Stomach smooth muscle (tissue), 2 donors: ENCODE data around the gene C1orf35.

Experiments used
- H3K27ac ChIP-seq: one replicate; pipeline ENCODE4 v1.7.0; 2013; ENCODE audit warnings: mild to moderate bottlenecking, low read length, inconsistent platforms
- H3K27me3 ChIP-seq, 2 donors: one replicate each; pipeline ENCODE4 v1.7.0; 2013; ENCODE audit warnings: low read length in 2 of 2; ENCODE audit not compliant: insufficient read depth in 2 of 2, control insufficient read depth in 1 of 2
- H3K36me3 ChIP-seq, 2 donors: one replicate each; pipeline ENCODE4 v1.7.0; 2013; ENCODE audit warnings: low read length in 2 of 2; ENCODE audit not compliant: control insufficient read depth in 2 of 2, insufficient read depth in 2 of 2
- H3K4me1 ChIP-seq: one replicate; pipeline ENCODE4 v1.7.0; 2013; ENCODE audit warnings: low read length; ENCODE audit not compliant: control insufficient read depth, insufficient read depth
- H3K4me3 ChIP-seq, 2 donors: one replicate each; pipeline ENCODE4 v1.7.0; 2013; ENCODE audit warnings: low read length in 2 of 2
- H3K9ac ChIP-seq, 2 donors: one replicate each; pipeline ENCODE4 v1.7.0; 2013; ENCODE audit warnings: low read length in 2 of 2, mild to moderate bottlenecking in 1 of 2
- H3K9me3 ChIP-seq, 2 donors: one replicate each; pipeline ENCODE4 v1.7.0; 2013; ENCODE audit warnings: low read length in 2 of 2; ENCODE audit not compliant: control insufficient read depth in 2 of 2
- donor health status: healthy.
- donor health status: Pancreatic carcinoma.

The C1orf35 gene

DNA sequence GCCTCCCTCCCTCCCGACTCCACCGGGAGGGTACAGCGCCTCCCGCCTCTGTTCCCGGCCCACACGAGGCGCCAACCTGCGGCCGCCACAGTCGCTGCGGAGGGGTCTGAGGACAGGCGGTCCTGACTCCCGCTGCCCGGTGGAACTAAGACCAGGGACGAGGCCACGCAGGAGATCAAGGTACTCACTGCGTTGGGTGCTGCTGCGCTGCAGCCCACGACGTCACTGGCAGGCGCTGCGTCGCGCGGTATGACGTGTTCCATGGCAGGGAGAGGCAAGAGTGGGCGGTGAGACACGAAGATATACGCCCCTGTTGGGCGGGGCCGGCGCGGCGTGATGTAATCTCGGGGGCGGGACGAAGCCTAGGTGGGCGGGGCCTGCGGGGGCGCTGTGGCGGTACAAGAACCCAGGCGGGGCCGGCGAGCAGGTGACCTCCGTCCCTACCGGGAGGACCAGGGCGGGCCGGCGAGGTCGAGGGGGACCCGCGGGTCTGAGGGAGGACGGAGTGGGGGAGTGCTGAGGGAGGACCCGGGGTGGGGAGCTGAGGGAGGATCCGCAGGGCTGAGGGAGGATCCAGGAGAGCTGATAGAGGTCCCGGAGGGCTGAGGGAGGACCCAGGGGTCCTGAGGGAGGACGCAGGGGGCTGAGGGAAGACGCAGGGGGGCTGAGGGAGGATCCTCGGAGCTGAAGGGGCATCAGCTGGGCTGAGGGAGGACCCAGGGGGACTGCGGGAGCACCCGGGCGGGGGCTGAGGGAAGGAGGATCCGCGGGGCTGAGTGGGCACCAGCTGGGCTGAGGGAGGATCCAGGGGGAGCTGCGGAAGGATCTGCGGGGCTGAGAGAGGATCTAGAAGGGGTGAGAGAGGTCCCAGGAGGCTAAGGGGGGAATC lies 6.2 kb upstream of the C1orf35 start, which contains the start of gene MRPL55:
TSS of gene MRPL55 (minus strand) at position 227 of the 889 bp plus-strand sequence. CDS start 1,039 bp downstream, outside the sequence.
- Histone ChIP-seq H3K9me3 (no peaks in the 10 kb centered on the region), H3K36me3 (peaks cover 4 to 10% of the 10 kb centered on the region in 2 donors), H3K27me3 (no peaks in the 10 kb centered on the region), H3K27ac (peak within 1 kb of the TSS; percentile 92), H3K4me1 (peaks cover 26% of the 10 kb centered on the region), H3K9ac (peak within 1 kb of the TSS; percentile 95 to 97), H3K4me3 (peak within 1 kb of the TSS; percentile 90 to 94)

DNA sequence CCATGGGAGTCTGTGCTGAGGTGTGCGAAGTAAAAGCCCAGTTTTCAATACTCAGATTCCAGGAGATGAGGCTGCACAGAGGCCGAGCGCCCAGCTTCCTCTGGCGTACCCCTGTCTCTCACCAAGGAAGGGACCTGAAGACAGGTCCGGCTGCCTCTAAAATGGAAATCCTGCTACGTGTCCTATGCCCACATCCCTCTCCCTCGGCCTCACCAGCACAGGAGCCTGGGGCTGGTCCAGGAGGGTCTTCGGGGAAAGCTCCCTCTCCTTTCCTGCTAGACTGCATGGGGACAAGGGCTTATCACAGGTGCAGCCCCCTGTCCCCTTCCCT lies 5.6 kb upstream of the C1orf35 start:
- H3K9me3 ChIP-seq = no peaks in the 10 kb centered on the region
- H3K9ac ChIP-seq = peak overlapping the region; percentile 94 to 97
- H3K27ac ChIP-seq = peak overlapping the region; percentile 92
- peaks cover 29% of the 10 kb centered on the region for H3K4me1 ChIP-seq
- peak overlapping the region; percentile 90 to 94 for H3K4me3 ChIP-seq
- H3K27me3 ChIP-seq = no peaks in the 10 kb centered on the region
- H3K36me3 ChIP-seq = peaks cover 4 to 10% of the 10 kb centered on the region in 2 donors

DNA sequence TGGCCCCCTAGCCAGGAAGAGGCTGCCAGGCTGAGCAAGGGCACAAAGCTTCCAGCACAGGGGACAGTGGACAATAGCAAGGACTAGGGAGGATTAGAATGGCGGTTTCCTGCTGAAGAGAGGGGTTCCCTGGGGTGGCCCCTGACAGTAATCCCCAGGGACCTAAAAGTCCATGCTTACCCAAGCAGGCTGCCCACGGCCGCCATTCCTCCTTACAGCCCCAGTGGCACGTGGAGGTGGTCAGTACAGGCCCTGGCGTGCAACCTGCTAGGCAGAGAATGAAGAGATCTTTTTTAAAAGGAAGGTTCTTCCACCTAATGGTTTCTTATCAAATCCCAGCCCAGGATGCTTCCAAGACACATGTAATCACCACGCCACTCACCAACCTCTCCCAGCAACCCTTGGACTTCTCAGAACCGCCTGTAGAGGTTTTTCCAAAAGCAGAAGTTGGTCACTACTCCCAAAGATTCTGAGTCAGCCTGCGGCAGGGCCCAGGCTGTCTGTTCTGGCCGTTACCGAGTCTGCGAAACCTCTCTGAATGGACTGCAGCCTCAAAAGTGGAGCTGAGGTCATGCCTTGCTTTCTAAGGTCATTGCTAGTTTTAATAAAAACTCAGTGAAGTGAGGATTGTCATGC lies 5.0 kb upstream of the C1orf35 start:
- peak overlapping the region; percentile 92 for H3K27ac ChIP-seq

DNA sequence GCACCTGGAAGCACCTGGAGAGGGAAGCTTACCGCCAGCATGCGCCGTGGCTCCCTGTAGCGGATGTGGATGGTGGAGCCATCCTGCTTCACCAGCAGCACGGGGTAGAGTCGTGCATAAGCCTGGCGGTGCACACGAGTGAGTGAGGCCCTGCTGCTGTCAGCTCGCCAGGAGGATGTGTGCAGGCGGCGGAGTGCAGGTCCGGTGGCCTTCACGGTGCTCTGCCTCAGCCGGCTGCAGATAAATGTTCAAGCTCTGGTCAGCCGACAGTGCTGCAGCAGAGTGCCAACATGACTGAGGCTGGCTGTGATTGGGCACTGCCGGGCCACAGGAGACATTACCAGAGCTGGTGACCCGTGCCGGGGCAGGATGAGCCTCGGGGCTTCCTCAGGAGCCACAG lies 4.5 kb upstream of the C1orf35 start:
- H3K4me3 ChIP-seq = no peak overlapping the region
- peaks cover 35% of the 10 kb centered on the region for H3K4me1 ChIP-seq
- no peak overlapping the region for H3K27ac ChIP-seq

More for the DNA sequence above, 5.0 kb upstream of the C1orf35 start:
- Histone ChIP-seq H3K4me3 (peak overlapping the region; percentile 90 to 94), H3K36me3 (peaks cover 4 to 10% of the 10 kb centered on the region in 2 donors), H3K27me3 (no peaks in the 10 kb centered on the region), H3K9me3 (no peaks in the 10 kb centered on the region), H3K9ac (peak overlapping the region; percentile 94 to 97), H3K4me1 (peaks cover 35% of the 10 kb centered on the region)

DNA sequence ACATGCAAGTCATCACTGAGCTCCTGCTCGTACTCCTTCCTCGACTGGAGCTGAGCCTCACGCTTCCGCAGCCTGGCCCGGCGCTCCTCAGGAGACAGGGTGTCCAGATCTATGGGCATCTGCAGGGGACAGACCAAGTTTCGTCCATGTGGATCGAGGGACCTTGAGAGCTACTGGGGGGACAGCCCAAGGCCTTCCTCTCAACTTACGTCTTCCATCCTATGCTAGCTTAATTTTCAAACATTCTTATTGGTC lies 3.6 kb upstream of the C1orf35 start:
- no peaks in the 10 kb centered on the region for H3K27me3 ChIP-seq
- peaks cover 43% of the 10 kb centered on the region for H3K4me1 ChIP-seq
- no peak overlapping the region for H3K9ac ChIP-seq
- H3K36me3 ChIP-seq = peaks cover 4 to 10% of the 10 kb centered on the region in 2 donors
- H3K27ac ChIP-seq = no peak overlapping the region
- no peak overlapping the region for H3K4me3 ChIP-seq
- H3K9me3 ChIP-seq = no peaks in the 10 kb centered on the region

More for the DNA sequence above, 4.5 kb upstream of the C1orf35 start:
- Histone ChIP-seq H3K36me3 (peaks cover 4 to 10% of the 10 kb centered on the region in 2 donors), H3K27me3 (no peaks in the 10 kb centered on the region), H3K9me3 (no peaks in the 10 kb centered on the region), H3K9ac (no peak overlapping the region)

DNA sequence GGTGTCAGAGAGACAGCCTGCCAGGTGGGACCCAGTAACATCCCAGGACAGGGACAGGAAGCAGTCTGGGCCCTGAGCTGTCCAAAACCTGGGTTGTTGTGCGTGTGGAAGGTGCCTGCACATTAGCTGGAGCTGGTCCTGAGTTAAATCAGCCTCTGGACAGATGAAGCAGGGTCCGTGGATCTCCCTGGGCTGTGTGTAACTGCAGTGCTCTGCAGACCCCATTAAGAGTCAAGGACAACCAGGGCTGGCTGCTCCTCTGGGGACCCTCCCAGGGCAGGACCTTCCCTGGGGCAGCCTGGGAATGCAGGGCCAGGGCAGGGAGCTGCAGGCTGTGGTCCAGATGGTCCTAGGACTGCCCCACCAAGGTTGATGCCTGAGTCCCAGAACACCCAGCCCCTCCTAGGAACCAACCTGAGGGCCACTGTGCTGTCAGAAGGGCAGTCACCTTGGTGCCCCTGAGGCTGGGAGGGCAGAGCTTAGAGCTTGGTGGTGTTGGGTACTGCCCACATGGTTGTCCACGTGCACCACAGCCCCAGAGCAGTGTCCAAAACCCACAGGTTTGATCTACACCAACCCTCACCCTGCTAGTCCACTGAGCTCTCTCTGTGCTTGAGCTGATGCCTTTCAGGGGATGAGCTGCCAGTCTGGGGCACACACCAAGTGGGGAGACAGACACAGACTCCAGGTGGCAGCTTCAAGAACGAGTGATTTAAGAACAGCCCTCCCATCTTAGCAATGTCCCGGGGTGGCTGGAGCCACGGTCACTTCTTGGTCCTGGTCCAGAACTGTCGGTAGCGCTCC lies 3.1 kb upstream of the C1orf35 start:
- H3K4me3 ChIP-seq = no peak overlapping the region
- no peak overlapping the region for H3K9ac ChIP-seq
- H3K36me3 ChIP-seq = peaks cover 4 to 10% of the 10 kb centered on the region in 2 donors
- H3K4me1 ChIP-seq = peaks cover 48% of the 10 kb centered on the region
- H3K27me3 ChIP-seq = no peaks in the 10 kb centered on the region
- no peak overlapping the region for H3K27ac ChIP-seq
- H3K9me3 ChIP-seq = no peaks in the 10 kb centered on the region

DNA sequence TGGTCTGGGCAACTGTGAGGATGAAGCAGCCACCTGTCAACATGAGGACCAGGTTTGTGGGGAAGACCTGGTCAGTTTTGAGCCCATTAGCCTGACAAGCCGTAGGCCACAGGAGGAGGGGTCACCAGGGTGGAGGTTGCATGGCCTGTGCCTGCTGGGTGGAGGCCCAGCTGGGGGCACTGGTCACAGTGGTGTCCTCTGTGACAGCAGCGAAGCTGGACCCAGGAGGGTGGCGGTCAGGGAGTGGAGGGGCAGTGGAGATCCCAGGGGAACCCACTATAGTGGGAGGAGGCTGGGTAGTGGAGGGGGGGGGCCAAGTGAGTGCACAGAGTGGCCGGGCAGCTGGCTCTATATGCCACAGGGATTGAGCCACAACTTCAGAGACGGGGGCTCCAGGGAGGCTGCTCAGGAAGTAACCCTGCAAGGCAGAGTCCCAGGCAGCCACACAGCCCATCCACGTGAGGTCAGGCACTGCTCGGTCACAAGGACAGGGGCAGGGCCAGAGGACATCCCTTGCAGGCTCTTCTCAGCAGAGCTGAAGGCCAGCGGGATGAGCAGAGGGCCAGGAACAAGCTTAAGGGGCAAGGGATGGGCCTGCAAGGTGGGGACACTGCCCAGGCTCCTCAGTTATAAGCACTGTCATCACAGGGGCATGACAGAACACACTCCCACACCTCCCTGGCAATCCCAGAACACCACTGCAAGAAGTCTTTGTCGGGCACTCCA lies 2.3 kb upstream of the C1orf35 start:
- H3K9me3 ChIP-seq = no peaks in the 10 kb centered on the region
- peaks cover 51% of the 10 kb centered on the region for H3K4me1 ChIP-seq
- no peak overlapping the region for H3K27ac ChIP-seq

DNA sequence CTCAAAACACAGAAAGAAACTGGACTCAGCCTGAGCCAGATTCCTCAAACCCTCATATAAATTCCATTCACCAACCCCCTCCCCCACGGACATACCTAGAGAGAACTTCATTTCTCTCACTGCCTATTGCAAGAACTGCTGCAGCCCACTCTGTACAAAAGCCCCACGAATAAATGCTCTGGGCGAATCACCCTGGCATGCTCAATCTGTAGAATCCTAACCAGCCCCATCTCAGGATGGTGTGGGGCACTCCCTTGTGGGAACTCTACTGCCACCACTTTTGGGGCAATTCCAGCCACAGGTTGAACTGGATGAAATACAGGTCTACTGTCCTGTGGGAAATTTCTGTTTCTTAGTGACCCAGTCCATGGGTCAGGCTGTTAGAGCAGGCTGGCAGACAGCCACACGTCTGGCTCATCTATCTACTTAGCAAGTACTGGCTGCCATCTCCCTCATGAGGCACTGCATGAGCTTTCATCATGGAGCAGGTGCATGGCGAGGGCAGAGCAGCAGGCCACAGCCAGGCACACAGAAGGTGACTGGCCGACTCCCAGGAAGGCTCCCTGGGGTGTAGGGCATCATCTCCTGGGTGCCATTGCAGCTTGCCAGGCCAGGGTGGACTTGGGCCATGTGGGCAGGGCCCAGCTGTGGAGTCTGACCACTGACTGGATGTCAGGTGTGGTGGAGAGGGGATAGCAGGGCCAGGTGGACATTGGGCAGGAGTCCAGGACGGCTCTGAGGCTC lies 1.6 kb upstream of the C1orf35 start:
- Histone ChIP-seq H3K4me1 (peaks cover 43% of the 10 kb centered on the region), H3K4me3 (no peak overlapping the region), H3K27ac (no peak overlapping the region), H3K27me3 (no peaks in the 10 kb centered on the region), H3K9me3 (no peaks in the 10 kb centered on the region), H3K36me3 (peaks cover 12 to 18% of the 10 kb centered on the region in 2 donors), H3K9ac (no peak overlapping the region)

More for the DNA sequence above, 2.3 kb upstream of the C1orf35 start:
- Histone ChIP-seq H3K9ac (no peak overlapping the region), H3K4me3 (no peak overlapping the region), H3K27me3 (no peaks in the 10 kb centered on the region), H3K36me3 (peaks cover 9 to 12% of the 10 kb centered on the region in 2 donors)

- H3K9me3 ChIP-seq = no peaks in the 10 kb centered on the region
- H3K9ac ChIP-seq = peak overlapping the region in 1 of 2 donors; percentile 33
- peaks cover 26% of the 10 kb centered on the region for H3K4me1 ChIP-seq
- peak overlapping the region; percentile 49 to 88 for H3K4me3 ChIP-seq
- H3K36me3 ChIP-seq = peaks cover 22 to 39% of the 10 kb centered on the region in 2 donors
- no peaks in the 10 kb centered on the region for H3K27me3 ChIP-seq
- peak overlapping the region; percentile 85 for H3K27ac ChIP-seq
These were observed 933 bp downstream of the C1orf35 start for GRCh38 chr1:228101994-228102790.
